Uterus (tissue), 4 donors: Measurements from ENCODE around the gene MARVELD1. TPM values are rescaled to one million over a fixed set of nuclear protein-coding genes. Genes with fewer than 3 reads are reported as not detected.
A peak's percentile ranks its signal among the peaks of the same experiment; 100 is the strongest.

ENCODE experiments used
- DNase-seq, 2 donors: peaks; one replicate each; pipeline ENCODE4 v3.0.0-alpha.2; 2019 to 2020
- H3K27ac ChIP-seq, 2 donors: fragments of 200-600 bp; sonication (generic); 1 replicate in 1 of 2; 2 replicates in 1 of 2; pipeline ENCODE4 v1.5.1; 2016 to 2018
- H3K27me3 ChIP-seq, 2 donors: fragments of 200-600 bp; sonication (generic); one replicate each; pipeline ENCODE4 v1.5.1; 2018 to 2019; ENCODE audit warnings: control low read depth in 1 of 2
- H3K36me3 ChIP-seq, 2 donors: fragments of 200-600 bp; sonication (generic); one replicate each; pipeline ENCODE4 v1.5.1; 2019; ENCODE audit warnings: control low read depth in 1 of 2
- H3K4me1 ChIP-seq, 2 donors: fragments of 200-600 bp; sonication (generic); one replicate each; pipeline ENCODE4 v1.5.1; 2018 to 2019; ENCODE audit warnings: control low read depth in 1 of 2
- H3K4me3 ChIP-seq, 2 donors: fragments of 200-600 bp; sonication (generic); 1 replicate in 1 of 2; 2 replicates in 1 of 2; pipeline ENCODE4 v1.5.1; 2018 to 2019; ENCODE audit warnings: mild to moderate bottlenecking in 1 of 2
- H3K9me3 ChIP-seq, 2 donors: fragments of 200-600 bp; sonication (generic); one replicate each; pipeline ENCODE4 v1.5.1; 2019; ENCODE audit warnings: control low read depth in 1 of 2
- POLR2A ChIP-seq, 2 donors: fragments of 450-650 bp; IDR thresholded peaks; one replicate each; pipeline ENCODE4 v1.6.1; 2016; ENCODE audit warnings: antibody characterized with exemption in 2 of 2, mild to moderate bottlenecking in 1 of 2, moderate library complexity in 1 of 2
- intact Hi-C: fragments of 100-400 bp; cut with DNase I; formaldehyde crosslinking; loops from one replicate; pipeline ENCODE4 v1.15.1; 2023; ENCODE audit warnings: low total_unique reads
- total RNA-seq, 4 donors: library from RNA; depleted of rRNA in 3 of 4; stranded (reverse); fragments of >200 nt in 3 of 4; gene quantifications; one replicate each; pipeline versions ENCODE4 v1.1.0 to v1.2.4, GENCODE V29; 2014 to 2023
- TF ChIP-seq, protein P1 (sequence below), 4 experiments: fragments of 200-600 bp in 2 of 4; fragments of 450-650 bp in 2 of 4; sonication (generic) in 2 of 4; IDR thresholded peaks; one replicate each; pipeline ENCODE4 v1.5.1; 2016 to 2019; ENCODE audit warnings: antibody characterized with exemption in 4 of 4, mild to moderate bottlenecking in 2 of 4, moderate library complexity in 1 of 4
- donor health status: DM: yes; HTN: yes; CAD: no.

The MARVELD1 gene
- total RNA-seq, 4 donors from 2014 or later = 36.9 to 158 (median 59.4) TPM

GRCh38 chr10:97759158-97759887 is 45.8 kb downstream of the MARVELD1 start:
- H3K36me3 ChIP-seq = no peaks in the 10 kb centered on the region
- TF ChIP-seq, protein P1, sequence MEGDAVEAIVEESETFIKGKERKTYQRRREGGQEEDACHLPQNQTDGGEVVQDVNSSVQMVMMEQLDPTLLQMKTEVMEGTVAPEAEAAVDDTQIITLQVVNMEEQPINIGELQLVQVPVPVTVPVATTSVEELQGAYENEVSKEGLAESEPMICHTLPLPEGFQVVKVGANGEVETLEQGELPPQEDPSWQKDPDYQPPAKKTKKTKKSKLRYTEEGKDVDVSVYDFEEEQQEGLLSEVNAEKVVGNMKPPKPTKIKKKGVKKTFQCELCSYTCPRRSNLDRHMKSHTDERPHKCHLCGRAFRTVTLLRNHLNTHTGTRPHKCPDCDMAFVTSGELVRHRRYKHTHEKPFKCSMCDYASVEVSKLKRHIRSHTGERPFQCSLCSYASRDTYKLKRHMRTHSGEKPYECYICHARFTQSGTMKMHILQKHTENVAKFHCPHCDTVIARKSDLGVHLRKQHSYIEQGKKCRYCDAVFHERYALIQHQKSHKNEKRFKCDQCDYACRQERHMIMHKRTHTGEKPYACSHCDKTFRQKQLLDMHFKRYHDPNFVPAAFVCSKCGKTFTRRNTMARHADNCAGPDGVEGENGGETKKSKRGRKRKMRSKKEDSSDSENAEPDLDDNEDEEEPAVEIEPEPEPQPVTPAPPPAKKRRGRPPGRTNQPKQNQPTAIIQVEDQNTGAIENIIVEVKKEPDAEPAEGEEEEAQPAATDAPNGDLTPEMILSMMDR (IDR thresholded peaks at IDR 0.05) = peak; percentile 55 to 64 (median 60)
- TF ChIP-seq POLR2A (IDR thresholded peaks at IDR 0.05) = no peak
- no peaks in the 10 kb centered on the region for H3K9me3 ChIP-seq
- H3K27ac ChIP-seq = no peak overlapping the region
- intact Hi-C loops = no loop called here
- H3K27me3 ChIP-seq = no peaks in the 10 kb centered on the region
- peak; percentile 32 to 45 for DNase-seq
- no peak overlapping the region for H3K4me3 ChIP-seq
- no peaks in the 10 kb centered on the region for H3K4me1 ChIP-seq

- TF ChIP-seq, protein P1 (IDR thresholded peaks at IDR 0.05) = no peak
- TF ChIP-seq POLR2A (IDR thresholded peaks at IDR 0.05) = no peak
- DNase-seq = no peak
- H3K9me3 ChIP-seq = no peaks in the 10 kb centered on the region
- H3K36me3 ChIP-seq = no peaks in the 10 kb centered on the region
- intact Hi-C loops = no loop called here
- H3K4me1 ChIP-seq = no peaks in the 10 kb centered on the region
- no peaks in the 10 kb centered on the region for H3K27me3 ChIP-seq
- H3K27ac ChIP-seq = no peak overlapping the region
- no peak overlapping the region for H3K4me3 ChIP-seq
Observed at GRCh38 chr10:97759946-97760345, 46.4 kb downstream of the MARVELD1 start.

GRCh38 chr10:97760461-97761257 is 47.1 kb downstream of the MARVELD1 start:
- H3K27me3 ChIP-seq = no peaks in the 10 kb centered on the region
- TF ChIP-seq, protein P1 (IDR thresholded peaks at IDR 0.05) = no peak
- no peak for TF ChIP-seq POLR2A (IDR thresholded peaks at IDR 0.05)
- H3K4me3 ChIP-seq = no peak overlapping the region
- no peaks in the 10 kb centered on the region for H3K9me3 ChIP-seq
- H3K4me1 ChIP-seq = no peaks in the 10 kb centered on the region
- no peaks in the 10 kb centered on the region for H3K36me3 ChIP-seq
- no peak for DNase-seq
- no peak overlapping the region for H3K27ac ChIP-seq
- intact Hi-C loops = no loop called here

GRCh38 chr10:97761331-97761865 is 47.9 kb downstream of the MARVELD1 start:
- intact Hi-C loops = no loop called here
- Histone ChIP-seq H3K9me3 (no peaks in the 10 kb centered on the region), H3K27me3 (no peaks in the 10 kb centered on the region), H3K27ac (no peak overlapping the region), H3K36me3 (no peaks in the 10 kb centered on the region), H3K4me1 (no peaks in the 10 kb centered on the region), H3K4me3 (no peak overlapping the region)
- TF ChIP-seq, protein P1 (IDR thresholded peaks at IDR 0.05) = no peak
- TF ChIP-seq POLR2A (IDR thresholded peaks at IDR 0.05) = no peak
- DNase-seq = no peak

- Histone ChIP-seq H3K27me3 (no peaks in the 10 kb centered on the region), H3K27ac (no peak overlapping the region), H3K36me3 (no peaks in the 10 kb centered on the region), H3K4me3 (no peak overlapping the region), H3K4me1 (no peaks in the 10 kb centered on the region), H3K9me3 (no peaks in the 10 kb centered on the region)
- TF ChIP-seq, protein P1 (IDR thresholded peaks at IDR 0.05) = no peak
- no peak for DNase-seq
- intact Hi-C loops = no loop called here
Observed at GRCh38 chr10:97762056-97762455, 48.5 kb downstream of the MARVELD1 start.
